ENCODE results near the gene ADGRF5. TPM values are rescaled to one million over a fixed set of nuclear protein-coding genes. Genes with fewer than 3 reads are reported as not detected.

ADGRF5 gene
- total RNA-seq, 4 donors from 2014 or later, result 30.4 to 144 (median 73.9) TPM

DNA sequence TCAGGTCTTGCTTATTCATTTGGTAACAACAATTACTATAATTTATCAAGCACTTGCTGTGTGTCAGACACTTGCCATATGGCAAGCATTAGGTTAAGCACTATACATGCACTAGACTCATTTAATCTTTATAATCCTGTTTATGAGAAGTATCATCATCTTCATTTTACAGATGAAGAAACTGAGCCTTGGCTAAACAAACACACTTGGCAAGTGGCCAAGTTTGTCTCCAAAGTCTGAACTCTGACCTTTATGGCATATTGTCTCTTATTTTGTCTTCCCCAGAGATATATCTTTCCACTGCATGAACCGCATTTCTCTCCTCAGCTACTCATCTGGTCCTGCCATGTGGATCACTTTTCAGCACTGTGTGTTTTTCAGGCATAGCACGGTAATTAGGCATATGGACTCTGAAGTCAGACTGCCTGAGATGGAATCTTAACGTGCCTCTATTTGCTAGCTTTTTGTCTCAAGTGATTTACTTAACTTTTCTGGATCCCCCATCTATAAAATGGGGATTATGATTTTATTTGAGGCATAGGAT, 4.7 kb downstream of the ADGRF5 start:
- TF ChIP-seq, protein P1, sequence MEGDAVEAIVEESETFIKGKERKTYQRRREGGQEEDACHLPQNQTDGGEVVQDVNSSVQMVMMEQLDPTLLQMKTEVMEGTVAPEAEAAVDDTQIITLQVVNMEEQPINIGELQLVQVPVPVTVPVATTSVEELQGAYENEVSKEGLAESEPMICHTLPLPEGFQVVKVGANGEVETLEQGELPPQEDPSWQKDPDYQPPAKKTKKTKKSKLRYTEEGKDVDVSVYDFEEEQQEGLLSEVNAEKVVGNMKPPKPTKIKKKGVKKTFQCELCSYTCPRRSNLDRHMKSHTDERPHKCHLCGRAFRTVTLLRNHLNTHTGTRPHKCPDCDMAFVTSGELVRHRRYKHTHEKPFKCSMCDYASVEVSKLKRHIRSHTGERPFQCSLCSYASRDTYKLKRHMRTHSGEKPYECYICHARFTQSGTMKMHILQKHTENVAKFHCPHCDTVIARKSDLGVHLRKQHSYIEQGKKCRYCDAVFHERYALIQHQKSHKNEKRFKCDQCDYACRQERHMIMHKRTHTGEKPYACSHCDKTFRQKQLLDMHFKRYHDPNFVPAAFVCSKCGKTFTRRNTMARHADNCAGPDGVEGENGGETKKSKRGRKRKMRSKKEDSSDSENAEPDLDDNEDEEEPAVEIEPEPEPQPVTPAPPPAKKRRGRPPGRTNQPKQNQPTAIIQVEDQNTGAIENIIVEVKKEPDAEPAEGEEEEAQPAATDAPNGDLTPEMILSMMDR (IDR thresholded peaks at IDR 0.05; ENCODE audit: low read depth), result no peak

DNA sequence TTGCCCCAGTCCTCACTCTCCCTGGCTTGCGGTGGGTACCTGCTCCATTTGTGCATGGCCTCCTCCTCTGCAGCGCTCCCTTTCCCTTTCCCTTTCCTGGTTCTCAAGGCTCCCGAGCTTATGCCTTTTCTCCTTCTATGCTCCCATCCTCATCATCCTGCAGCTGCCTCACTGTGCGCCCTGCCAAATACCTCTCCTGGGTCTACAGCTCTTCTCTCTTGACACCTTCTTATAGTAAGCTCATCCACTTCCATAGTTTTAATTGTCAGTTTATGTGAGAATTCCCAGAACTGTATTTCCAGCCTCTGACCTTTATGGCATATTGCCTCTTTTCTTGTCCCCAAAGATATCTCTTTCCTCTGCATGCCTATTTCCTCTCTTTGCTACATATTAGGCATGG, 5.9 kb downstream of the ADGRF5 start:
- TF ChIP-seq, protein P1 (IDR thresholded peaks at IDR 0.05; ENCODE audit: low read depth), result no peak

DNA sequence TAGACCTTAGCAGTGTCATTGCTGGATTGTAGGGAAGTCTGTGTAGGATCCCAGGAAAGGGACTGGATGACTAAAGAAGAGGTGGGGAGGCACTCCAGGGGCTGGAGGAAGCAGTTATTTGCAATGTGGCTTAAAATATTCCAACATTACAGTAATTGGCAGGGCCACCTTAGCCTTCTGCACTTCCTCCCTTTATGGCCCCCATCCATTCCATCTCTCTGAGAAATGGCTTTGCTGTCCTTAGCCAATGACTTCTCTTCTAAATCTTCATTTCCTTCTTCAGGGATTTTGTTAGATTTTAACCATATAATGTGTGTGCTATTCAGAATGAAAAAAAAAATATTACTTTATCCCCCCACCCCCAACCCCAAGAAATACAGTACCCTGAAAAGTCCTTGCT, 6.4 kb downstream of the ADGRF5 start:
- TF ChIP-seq, protein P1 (IDR thresholded peaks at IDR 0.05; ENCODE audit: low read depth), result no peak

- TF ChIP-seq, protein P1 (IDR thresholded peaks at IDR 0.05; ENCODE audit: low read depth), result no peak
Measured at GRCh38 chr6:46914279-46914810, 7.4 kb downstream of the ADGRF5 start.

- TF ChIP-seq, protein P1 (IDR thresholded peaks at IDR 0.05; ENCODE audit: low read depth), result no peak
Measured at GRCh38 chr6:46909371-46909770, 12.4 kb downstream of the ADGRF5 start.

- TF ChIP-seq, protein P1 (IDR thresholded peaks at IDR 0.05; ENCODE audit: low read depth), result no peak
Measured at GRCh38 chr6:46906776-46907175, 15.0 kb downstream of the ADGRF5 start.

GRCh38 chr6:46904117-46904516, 17.6 kb downstream of the ADGRF5 start:
- TF ChIP-seq, protein P1 (IDR thresholded peaks at IDR 0.05; ENCODE audit: low read depth), result no peak
